H1 (cell line): ENCODE results near the gene DLG5. TPM values are rescaled to one million over a fixed set of nuclear protein-coding genes. Genes with fewer than 3 reads are reported as not detected.

Experiments used
- CTCF ChIA-PET: fragments of 300-600 bp; sonication (Branson Sonifier 250); formaldehyde crosslinking; loops from one replicate; lab custom pipeline; 2021; ENCODE audit not compliant: partially characterized antibody; lab: Charles Lee
- POLR2A ChIA-PET: fragments of 300-600 bp; sonication (Branson Sonifier 250); formaldehyde crosslinking; loops from one replicate; lab custom pipeline; 2021; ENCODE audit warnings: inconsistent platforms; ENCODE audit not compliant: partially characterized antibody; lab: Charles Lee
- DNase-seq, 2 experiments: peaks; one replicate each; pipeline versions ENCODE4 v3.0.0 to v3.0.0-alpha.2; 2010 to 2022; ENCODE audit warnings: low spot score in 2 of 2, low read depth in 1 of 2, mixed read lengths in 1 of 2
- FAIRE-seq: peaks from 2 replicates; lab custom pipeline; 2011; peaks lifted over from hg19 to GRCh38; lab: Jason Lieb, UNC
- H2AFZ ChIP-seq: 2 replicates; pipeline ENCODE4 v1.8.1; 2012; ENCODE audit warnings: low read length, inconsistent platforms
- H2AK5ac ChIP-seq: 2 replicates; pipeline ENCODE4 v1.6.1; 2013; ENCODE audit warnings: low read depth, low read length
- H2BK120ac ChIP-seq: replicated peaks from 2 replicates; pipeline ENCODE3; 2013; ENCODE audit warnings: low read depth, low read length, inconsistent platforms
- H2BK12ac ChIP-seq: 2 replicates; pipeline ENCODE4 v1.6.1; 2013; ENCODE audit warnings: low read depth, low read length
- H2BK15ac ChIP-seq: 2 replicates; pipeline ENCODE4 v1.6.1; 2013; ENCODE audit warnings: low read length
- H2BK20ac ChIP-seq: 2 replicates; pipeline ENCODE4 v1.6.1; 2013; ENCODE audit warnings: low read length
- H2BK5ac ChIP-seq: 2 replicates; pipeline ENCODE4 v1.6.1; 2013; ENCODE audit warnings: low read depth, low read length
- H3K14ac ChIP-seq: 2 replicates; pipeline ENCODE4 v1.6.1; 2013; ENCODE audit warnings: inconsistent platforms; ENCODE audit not compliant: insufficient read length
- H3K18ac ChIP-seq: 2 replicates; pipeline ENCODE4 v1.6.1; 2013; ENCODE audit warnings: low read length; ENCODE audit errors: extremely low read depth
- H3K23ac ChIP-seq: 2 replicates; pipeline ENCODE4 v1.6.1; 2013; ENCODE audit warnings: inconsistent platforms; ENCODE audit not compliant: insufficient read length
- H3K23me2 ChIP-seq: 2 replicates; pipeline ENCODE4 v1.6.1; 2013; ENCODE audit warnings: low read depth, low read length
- H3K27ac ChIP-seq: 2 replicates; pipeline ENCODE4 v1.6.1; 2011; ENCODE audit warnings: low read depth, low read length, inconsistent platforms
- H3K27me3 ChIP-seq, 4 experiments: replicated peaks in 1 of 4; 1 replicate in 1 of 4; 2 replicates in 3 of 4; pipeline versions ENCODE4 v1.6.1 to v1.8.1; 2011 to 2013; ENCODE audit warnings: low read length in 3 of 4, mild to moderate bottlenecking in 3 of 4, inconsistent platforms in 2 of 4, mixed read lengths in 2 of 4, moderate library complexity in 1 of 4; ENCODE audit not compliant: control insufficient read depth in 3 of 4, insufficient read depth in 3 of 4; ENCODE audit errors: extremely low read depth in 1 of 4
- H3K36me3 ChIP-seq, 4 experiments: 2 replicates each; pipeline versions ENCODE4 v1.6.1 to v1.8.1; 2011 to 2013; ENCODE audit warnings: mild to moderate bottlenecking in 4 of 4, low read length in 3 of 4, moderate library complexity in 2 of 4, control low read depth in 1 of 4, inconsistent platforms in 1 of 4; ENCODE audit not compliant: insufficient read depth in 4 of 4, control insufficient read depth in 2 of 4
- H3K4ac ChIP-seq: replicated peaks from 2 replicates; pipeline ENCODE3; 2013; ENCODE audit warnings: low read length, low read depth, mixed read lengths, inconsistent platforms; ENCODE audit not compliant: insufficient read length
- H3K4me1 ChIP-seq, 4 experiments: replicated peaks in 1 of 4; 1 replicate in 1 of 4; 2 replicates in 3 of 4; pipeline versions ENCODE4 v1.6.1 to v1.8.1; 2011 to 2013; ENCODE audit warnings: low read length in 3 of 4, inconsistent platforms in 2 of 4, mixed read lengths in 1 of 4; ENCODE audit not compliant: insufficient read depth in 4 of 4, control insufficient read depth in 3 of 4
- H3K4me2 ChIP-seq, 2 experiments: 2 replicates each; pipeline versions ENCODE4 v1.6.1 to v1.8.1; 2011 to 2013; ENCODE audit warnings: low read depth in 2 of 2, low read length in 2 of 2, control low read depth in 1 of 2, inconsistent platforms in 1 of 2, mild to moderate bottlenecking in 1 of 2; ENCODE audit not compliant: insufficient read depth in 1 of 2
- H3K4me3 ChIP-seq, 4 experiments: fragments of 200-600, 300-600 bp in 1 of 4; sonication (generic), shearing (Covaris generic), sonication (Bioruptor Twin) in 1 of 4; 2 replicates each; pipeline versions ENCODE4 v1.5.1 to v1.8.1; 2011 to 2016; ENCODE audit warnings: low read length in 4 of 4, low read depth in 3 of 4, control low read depth in 2 of 4, inconsistent platforms in 2 of 4, mild to moderate bottlenecking in 2 of 4, mixed read lengths in 1 of 4, moderate library complexity in 1 of 4; ENCODE audit not compliant: insufficient read depth in 2 of 4; ENCODE audit errors: extremely low read depth in 1 of 4
- H3K56ac ChIP-seq: replicated peaks from 2 replicates; pipeline ENCODE3; 2013; ENCODE audit warnings: low read depth, mild to moderate bottlenecking, mixed read lengths, low read length, inconsistent platforms; ENCODE audit not compliant: insufficient read length
- H3K79me1 ChIP-seq: 2 replicates; pipeline ENCODE4 v1.6.1; 2013; ENCODE audit warnings: low read depth, low read length, control low read depth
- H3K79me2 ChIP-seq, 2 experiments: 2 replicates each; pipeline versions ENCODE4 v1.6.1 to v1.8.1; 2012 to 2013; ENCODE audit warnings: low read length in 2 of 2, mild to moderate bottlenecking in 2 of 2, inconsistent platforms in 1 of 2; ENCODE audit not compliant: insufficient read depth in 2 of 2, control insufficient read depth in 1 of 2
- H3K9ac ChIP-seq, 4 experiments: replicated peaks in 1 of 4; 1 replicate in 1 of 4; 2 replicates in 3 of 4; pipeline versions ENCODE4 v1.6.1 to v1.8.1; 2011 to 2013; ENCODE audit warnings: low read depth in 3 of 4, low read length in 3 of 4, control low read depth in 2 of 4, mild to moderate bottlenecking in 2 of 4, moderate library complexity in 2 of 4, inconsistent platforms in 1 of 4; ENCODE audit errors: extremely low read depth in 1 of 4
- H3K9me3 ChIP-seq, 2 experiments: 2 replicates each; pipeline versions ENCODE4 v1.6.1 to v1.8.1; 2012 to 2013; ENCODE audit warnings: mild to moderate bottlenecking in 2 of 2, moderate library complexity in 2 of 2, control low read depth in 1 of 2, inconsistent platforms in 1 of 2, low read depth in 1 of 2, low read length in 1 of 2, mixed read lengths in 1 of 2; ENCODE audit not compliant: insufficient read depth in 2 of 2
- H4K20me1 ChIP-seq, 2 experiments: replicated peaks in 1 of 2; 2 replicates each; pipeline versions ENCODE3 to v1.8.1; 2011 to 2013; ENCODE audit warnings: inconsistent platforms in 2 of 2, low read length in 2 of 2, mild to moderate bottlenecking in 1 of 2; ENCODE audit not compliant: insufficient read depth in 2 of 2, control insufficient read depth in 1 of 2
- H4K5ac ChIP-seq: 2 replicates; pipeline ENCODE4 v1.6.1; 2013; ENCODE audit warnings: low read length, low read depth, mixed read lengths, inconsistent platforms; ENCODE audit not compliant: insufficient read length
- H4K8ac ChIP-seq: 2 replicates; pipeline ENCODE4 v1.8.0; 2013; ENCODE audit warnings: mild to moderate bottlenecking, moderate library complexity, low read length, inconsistent platforms; ENCODE audit not compliant: insufficient read depth; ENCODE audit errors: extremely low read depth
- H4K91ac ChIP-seq: replicated peaks from 2 replicates; pipeline ENCODE3; 2013; ENCODE audit warnings: low read length, mixed read lengths, inconsistent platforms; ENCODE audit not compliant: insufficient read length
- ASH2L ChIP-seq: fragments of 200-600, 300-600 bp; sonication (generic); IDR thresholded peaks from one replicate; pipeline ENCODE4 v1.7.1; 2017; ENCODE audit warnings: low read length
- HDAC2 ChIP-seq, 2 experiments: fragments of 300-600 bp in 1 of 2; sonication (generic) in 1 of 2; IDR thresholded peaks; 2 replicates each; pipeline ENCODE4 v1.6.1; 2011 to 2012; ENCODE audit warnings: low read depth in 2 of 2, low read length in 2 of 2, mild to moderate bottlenecking in 2 of 2, moderate library complexity in 2 of 2, borderline replicate concordance in 1 of 2, inconsistent platforms in 1 of 2
- HDAC6 ChIP-seq: IDR thresholded peaks from one replicate; pipeline ENCODE4 v1.7.1; 2012; ENCODE audit warnings: low read depth, mild to moderate bottlenecking, inconsistent platforms, low read length, moderate library complexity
- RNF2 ChIP-seq: fragments of 200-900, 300-1000 bp; sonication (generic); IDR thresholded peaks from 2 replicates; pipeline ENCODE4 v1.7.1; 2016; ENCODE audit warnings: borderline replicate concordance, low read depth, mild to moderate bottlenecking, antibody characterized with exemption, low read length; ENCODE audit not compliant: poor library complexity, severe bottlenecking; ENCODE audit errors: missing control alignments
- SRF ChIP-seq: IDR thresholded peaks from 2 replicates; pipeline ENCODE4 v1.6.1; 2011; ENCODE audit warnings: mild to moderate bottlenecking, low read depth, low read length, moderate library complexity
- polyA plus RNA-seq, 7 experiments: library from polyadenylated mRNA; depleted of rRNA in 3 of 7; stranded (reverse) in 5 of 7; unstranded in 2 of 7; fragments of >200 nt in 5 of 7; fragments of 200-250 nt in 2 of 7; gene quantifications; 1 replicate in 5 of 7; 2 replicates in 1 of 7; 4 replicates in 1 of 7; pipeline versions ENCODE4 v1.2.1 to v1.2.3, GENCODE V29; 2011 to 2013; ENCODE audit warnings: missing spikeins in 2 of 7, mixed read lengths in 2 of 7
- total RNA-seq: library from RNA; stranded (reverse); fragmentation: NEBNext Ultra II Directional; extraction: Animal tissue kit (Norgen Biotek cat#: 25700); gene quantifications from 2 replicates; pipeline ENCODE4 v1.2.1, GENCODE V29; 2021

The DLG5 gene
- total and polyA plus RNA-seq, 2 of the 8 experiments (the other 6 are each of a cell fraction or from before 2014, with no cell fraction given) = 15.6 to 71.4 TPM

DNA sequence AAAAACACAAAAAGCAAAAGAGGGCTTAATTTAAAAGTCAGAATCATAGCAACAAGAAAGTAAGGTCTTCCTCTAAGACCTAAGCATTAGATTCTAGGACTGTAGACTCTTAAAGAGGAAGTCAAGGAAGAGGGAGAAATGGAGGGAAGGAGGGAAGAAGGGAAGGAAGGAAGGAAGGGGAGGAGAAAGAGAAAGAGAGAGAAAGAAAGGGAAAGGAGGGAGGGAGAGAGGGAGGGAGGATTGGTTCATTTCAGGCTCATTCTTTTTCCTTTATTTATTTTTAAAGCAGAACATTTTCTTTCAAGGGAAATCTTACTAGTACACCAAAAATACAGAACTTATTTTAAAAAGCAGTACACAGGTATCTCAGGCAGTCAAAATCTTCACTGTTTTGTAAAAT lies 81.1 kb downstream of the DLG5 start:
- H2BK20ac ChIP-seq = no peak overlapping the region
- H2AFZ ChIP-seq = no peak overlapping the region
- no peak overlapping the region for H3K4ac ChIP-seq
- H3K4me1 ChIP-seq = peaks cover 6 to 17% (median 11%) of the 10 kb centered on the region in 4 experiments
- no peaks in the 10 kb centered on the region for H3K27me3 ChIP-seq
- H3K79me2 ChIP-seq = peaks cover 0 to 5% of the 10 kb centered on the region in 2 experiments; a peak in 2 of 4 replicates
- H3K14ac ChIP-seq = no peak overlapping the region
- H2BK120ac ChIP-seq = no peak overlapping the region
- H3K4me2 ChIP-seq = no peak overlapping the region
- H3K9ac ChIP-seq = no peak overlapping the region
- CTCF ChIA-PET = interaction anchor here (1.0 to 5.5 kb wide), 6 partner anchors 41 to 137 kb away, joined by 3 to 64 read pairs (median 6); no protein-coding TSS in a partner anchor
- H3K9me3 ChIP-seq = no peaks in the 10 kb centered on the region
- no peak overlapping the region for H2AK5ac ChIP-seq
- no peak overlapping the region for H3K23ac ChIP-seq
- no peak overlapping the region for H2BK15ac ChIP-seq
- H4K91ac ChIP-seq = no peak overlapping the region
- H3K18ac ChIP-seq = no peak overlapping the region
- no peak overlapping the region for H2BK12ac ChIP-seq
- no peak overlapping the region for H3K4me3 ChIP-seq
- no peak overlapping the region for H4K5ac ChIP-seq
- H3K56ac ChIP-seq = no peak overlapping the region
- H3K79me1 ChIP-seq = no peaks in the 10 kb centered on the region; the same call in none of the 2 replicates
- H3K36me3 ChIP-seq = peaks cover 3 to 17% (median 12%) of the 10 kb centered on the region in 4 experiments
- H4K8ac ChIP-seq = no peak overlapping the region
- DNase-seq (no peak), FAIRE-seq (no peak)
- TF ChIP-seq SRF = no peak
- no peak for TF ChIP-seq HDAC2 (IDR thresholded peaks at IDR 0.05; ENCODE audit: borderline replicate concordance in 1 of 2, low read depth in 2 of 2, low read length in 2 of 2)
- no peak for TF ChIP-seq HDAC6
- TF ChIP-seq RNF2 = no peak
- TF ChIP-seq ASH2L = no peak
- no peak overlapping the region for H2BK5ac ChIP-seq
- no peak overlapping the region for H3K27ac ChIP-seq
- no peaks in the 10 kb centered on the region for H3K23me2 ChIP-seq
- no peaks in the 10 kb centered on the region for H4K20me1 ChIP-seq
- POLR2A ChIA-PET = interaction anchor here (0.6 to 0.7 kb wide), 2 partner anchors 20 to 129 kb away, joined by 3 read pairs; no protein-coding TSS in a partner anchor
